Daoy (cell line): Measurements from ENCODE around the gene HPCAL4. TPM values are rescaled to one million over a fixed set of nuclear protein-coding genes. Genes with fewer than 3 reads are reported as not detected.

Source experiments
- total RNA-seq: library from RNA; depleted of rRNA; stranded (reverse); fragments of >200 nt; shearing (Covaris generic); gene quantifications from 2 replicates; pipeline ENCODE4 v1.2.3, GENCODE V29; 2014; rRNA removed

Gene HPCAL4
- total RNA-seq, 1 experiment from 2014 or later: 0.29 TPM

Other genes with a start within 250 kb of the HPCAL4 start
- not detected in 2 replicates for gene BMP8A, start 199.8 kb downstream of the HPCAL4 start, total RNA-seq
- gene PABPC4, start 114.6 kb downstream of the HPCAL4 start, total RNA-seq: 97.2 and 113 TPM in 2 replicates
- gene HEYL, start 51.8 kb downstream of the HPCAL4 start, total RNA-seq: not detected in 2 replicates
- not detected in 2 replicates for gene NT5C1A, start 19.3 kb downstream of the HPCAL4 start, total RNA-seq
- gene PPIE, start 47.4 kb upstream of the HPCAL4 start, total RNA-seq: 42.3 and 49.2 TPM in 2 replicates
- 2.9 and 3.8 TPM in 2 replicates for gene OXCT2, start 79.9 kb upstream of the HPCAL4 start, total RNA-seq
- gene BMP8B, start 97.4 kb upstream of the HPCAL4 start, total RNA-seq: 0.51 and 0.86 TPM in 2 replicates
- 45.1 and 50.8 TPM in 2 replicates for gene TRIT1, start 192.1 kb upstream of the HPCAL4 start, total RNA-seq
- gene MYCL, start 210.5 kb upstream of the HPCAL4 start, total RNA-seq: 1.5 TPM in 2 replicates